Glutamatergic neuron (in vitro differentiated cells): ENCODE measurements around the gene TRDMT1. TPM values are rescaled to one million over a fixed set of nuclear protein-coding genes. Genes with fewer than 3 reads are reported as not detected.

Experiments used
- DNase-seq: peaks from one replicate; pipeline ENCODE4 v3.0.0; 2022
- H3K27ac Mint-ChIP-seq: one replicate; pipeline ENCODE4 v1.8.0; 2020; ENCODE audit warnings: mild to moderate bottlenecking, mixed read lengths, inconsistent platforms; ENCODE audit not compliant: unreplicated experiment
- H3K27me3 Mint-ChIP-seq: one replicate; pipeline ENCODE4 v1.8.0; 2020; ENCODE audit warnings: mild to moderate bottlenecking, moderate library complexity, mixed read lengths, inconsistent platforms; ENCODE audit not compliant: unreplicated experiment
- H3K36me3 Mint-ChIP-seq: one replicate; pipeline ENCODE4 v1.8.0; 2020; ENCODE audit warnings: mild to moderate bottlenecking, mixed read lengths, inconsistent platforms; ENCODE audit not compliant: unreplicated experiment
- H3K4me1 Mint-ChIP-seq: one replicate; pipeline ENCODE4 v1.8.0; 2020; ENCODE audit warnings: mild to moderate bottlenecking, low read depth, mixed read lengths, inconsistent platforms; ENCODE audit not compliant: unreplicated experiment
- H3K4me3 Mint-ChIP-seq: one replicate; pipeline ENCODE4 v1.8.0; 2020; ENCODE audit warnings: mild to moderate bottlenecking, mixed read lengths, inconsistent platforms; ENCODE audit not compliant: unreplicated experiment
- H3K9me3 Mint-ChIP-seq: one replicate; pipeline ENCODE4 v1.8.0; 2020; ENCODE audit warnings: mild to moderate bottlenecking, moderate library complexity, mixed read lengths, inconsistent platforms; ENCODE audit not compliant: unreplicated experiment
- CTCF ChIP-seq: fragments of 200-600 bp; sonication (generic); IDR thresholded peaks from one replicate; pipeline ENCODE4 v1.5.0; 2021; ENCODE audit not compliant: partially characterized antibody, unreplicated experiment
- total RNA-seq: library from RNA; stranded (reverse); fragmentation: NEBNext Ultra II Directional; extraction: Animal tissue kit (Norgen Biotek cat#: 25700); gene quantifications from one replicate; pipeline ENCODE4 v1.2.1, GENCODE V29; 2021; ENCODE audit not compliant: unreplicated experiment

Gene TRDMT1
- total RNA-seq, 1 donor from 2014 or later: 8.9 TPM

DNA sequence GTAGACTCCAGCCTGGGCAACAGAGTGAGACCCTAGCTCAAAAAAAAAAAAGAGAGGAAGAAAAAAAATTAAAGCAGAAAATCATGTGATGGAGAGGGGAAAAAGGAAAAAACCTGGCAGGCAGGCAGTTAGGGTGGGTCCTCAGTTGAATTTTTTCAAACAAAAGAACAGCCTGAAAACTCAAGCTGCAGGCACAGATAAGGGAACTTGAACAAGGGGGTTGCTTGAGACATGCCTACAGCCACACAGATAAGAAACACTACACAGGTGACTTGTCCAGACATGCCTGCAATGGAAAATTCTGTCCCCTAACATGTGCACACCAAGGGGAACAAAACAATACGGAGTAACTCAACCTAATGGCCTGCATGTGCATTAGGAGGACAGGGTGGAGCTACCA lies 45.7 kb upstream of the TRDMT1 start:
- no peaks in the 10 kb centered on the region for H3K36me3 Mint-ChIP-seq
- no peaks in the 10 kb centered on the region for H3K27me3 Mint-ChIP-seq
- DNase-seq: no peak
- H3K4me1 Mint-ChIP-seq: no peaks in the 10 kb centered on the region
- no peaks in the 10 kb centered on the region for H3K9me3 Mint-ChIP-seq
- H3K4me3 Mint-ChIP-seq: no peak overlapping the region
- TF ChIP-seq CTCF: no peak
- H3K27ac Mint-ChIP-seq: no peak overlapping the region

DNA sequence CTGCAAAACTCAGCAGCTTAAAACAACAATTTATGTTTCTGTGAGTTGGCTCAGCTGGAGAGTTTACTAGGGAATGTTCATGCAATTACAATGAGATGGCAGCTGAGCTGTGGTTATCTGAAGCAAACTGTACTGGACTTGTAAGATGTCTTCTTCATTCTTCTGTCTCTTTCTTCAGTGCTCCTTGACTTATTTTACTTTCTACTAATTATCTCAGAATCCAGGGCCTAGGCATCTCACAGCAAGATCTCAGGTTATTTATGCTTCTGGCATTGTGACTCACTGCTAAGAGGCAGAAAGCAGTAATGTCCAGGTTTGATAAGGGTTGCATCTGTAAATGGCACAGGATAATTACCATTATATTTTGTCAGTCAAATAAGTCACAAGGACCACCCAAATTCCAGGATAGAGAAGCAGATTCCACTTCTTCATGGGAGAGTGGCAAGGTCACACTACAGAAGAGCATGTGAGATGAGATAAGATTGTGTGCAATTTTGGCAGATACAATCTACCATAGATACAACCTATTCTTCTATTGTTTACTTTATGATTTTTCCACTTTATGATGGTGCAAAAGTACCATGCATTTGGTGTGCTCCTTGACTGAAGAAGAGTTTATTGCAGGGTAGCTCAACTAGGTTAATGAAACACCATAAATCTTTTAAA lies 43.4 kb upstream of the TRDMT1 start:
- no peak for DNase-seq
- no peaks in the 10 kb centered on the region for H3K27me3 Mint-ChIP-seq
- H3K9me3 Mint-ChIP-seq: no peaks in the 10 kb centered on the region
- no peak for TF ChIP-seq CTCF
- H3K36me3 Mint-ChIP-seq: no peaks in the 10 kb centered on the region
- H3K27ac Mint-ChIP-seq: no peak overlapping the region
- no peaks in the 10 kb centered on the region for H3K4me1 Mint-ChIP-seq
- no peak overlapping the region for H3K4me3 Mint-ChIP-seq

- H3K4me1 Mint-ChIP-seq: no peaks in the 10 kb centered on the region
- no peak overlapping the region for H3K27ac Mint-ChIP-seq
- no peaks in the 10 kb centered on the region for H3K9me3 Mint-ChIP-seq
- no peaks in the 10 kb centered on the region for H3K36me3 Mint-ChIP-seq
- H3K4me3 Mint-ChIP-seq: no peak overlapping the region
- no peaks in the 10 kb centered on the region for H3K27me3 Mint-ChIP-seq
- no peak for TF ChIP-seq CTCF
- no peak for DNase-seq
These were observed 40.3 kb upstream of the TRDMT1 start for GRCh38 chr10:17241611-17242333.

- DNase-seq: no peak
- no peaks in the 10 kb centered on the region for H3K9me3 Mint-ChIP-seq
- TF ChIP-seq CTCF: no peak
- no peaks in the 10 kb centered on the region for H3K27me3 Mint-ChIP-seq
- H3K4me3 Mint-ChIP-seq: no peak overlapping the region
- no peak overlapping the region for H3K27ac Mint-ChIP-seq
- H3K36me3 Mint-ChIP-seq: no peaks in the 10 kb centered on the region
- H3K4me1 Mint-ChIP-seq: no peaks in the 10 kb centered on the region
These were observed 39.1 kb upstream of the TRDMT1 start for GRCh38 chr10:17240616-17241015.

- Mint-ChIP-seq H3K4me3 (no peak overlapping the region), H3K9me3 (no peaks in the 10 kb centered on the region), H3K4me1 (no peaks in the 10 kb centered on the region), H3K36me3 (no peaks in the 10 kb centered on the region), H3K27me3 (no peaks in the 10 kb centered on the region), H3K27ac (no peak overlapping the region)
- TF ChIP-seq CTCF: no peak
- DNase-seq: no peak
These were observed 38.6 kb upstream of the TRDMT1 start for GRCh38 chr10:17240096-17240495.
